Ureter (tissue), 1 donor: ENCODE data around the gene MARS2. TPM values are rescaled to one million over a fixed set of nuclear protein-coding genes. Genes with fewer than 3 reads are reported as not detected.
"Not testable (repeated sequence)": the region's sequence is repeated elsewhere in the genome, so short reads cannot be mapped to it uniquely, and the experiment has no call there.

Experiments
- DNase-seq: peaks from one replicate; pipeline ENCODE4 v3.0.0-alpha.2; 2020; ENCODE audit warnings: low spot score
- total RNA-seq: library from RNA; stranded (reverse); gene quantifications from one replicate; pipeline ENCODE4 v1.2.4, GENCODE V29; 2023
- donor health status: DM: yes; HTN: yes; CAD: no.

MARS2 gene
- total RNA-seq, 1 donor from 2014 or later, result 10.5 TPM

GRCh38 chr2:197706839-197707207 is 1.7 kb downstream of the MARS2 start:
- no peak for DNase-seq

GRCh38 chr2:197707316-197708213 is 2.4 kb downstream of the MARS2 start:
- DNase-seq, result no peak

GRCh38 chr2:197708331-197708730 is 3.2 kb downstream of the MARS2 start:
- no peak for DNase-seq

GRCh38 chr2:197709140-197709539 is 4.0 kb downstream of the MARS2 start:
- DNase-seq, result not testable (repeated sequence)

DNA sequence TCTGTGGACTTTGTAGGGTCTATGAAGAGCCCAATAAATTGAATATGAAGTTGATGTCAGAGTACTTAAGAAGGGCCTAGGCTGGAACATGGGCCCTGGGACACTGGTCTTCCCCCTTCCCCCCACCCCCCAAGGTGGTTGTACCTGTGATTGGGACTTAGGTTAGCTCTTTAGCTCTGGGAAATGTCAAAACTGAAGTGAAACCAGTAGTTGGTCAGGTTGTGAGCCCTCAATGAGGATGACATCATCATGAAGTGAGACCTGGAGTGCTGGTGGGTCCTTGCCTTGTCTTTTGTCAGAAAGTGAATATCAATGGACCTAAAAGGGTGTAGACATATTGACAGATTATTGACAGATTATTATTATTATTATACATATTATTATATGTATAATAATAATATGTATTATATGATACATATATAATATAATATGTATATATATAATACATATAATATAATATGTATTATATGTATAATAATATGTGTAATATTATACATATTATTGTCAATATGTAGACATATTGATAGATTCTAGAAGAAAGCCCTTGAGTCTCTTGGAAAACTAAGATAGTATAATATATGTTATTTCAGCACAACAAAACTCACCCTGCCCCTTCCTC is 5.4 kb downstream of the MARS2 start:
- no peak for DNase-seq

- DNase-seq, result no peak
Measured at GRCh38 chr2:197711578-197711977, 6.4 kb downstream of the MARS2 start.

DNA sequence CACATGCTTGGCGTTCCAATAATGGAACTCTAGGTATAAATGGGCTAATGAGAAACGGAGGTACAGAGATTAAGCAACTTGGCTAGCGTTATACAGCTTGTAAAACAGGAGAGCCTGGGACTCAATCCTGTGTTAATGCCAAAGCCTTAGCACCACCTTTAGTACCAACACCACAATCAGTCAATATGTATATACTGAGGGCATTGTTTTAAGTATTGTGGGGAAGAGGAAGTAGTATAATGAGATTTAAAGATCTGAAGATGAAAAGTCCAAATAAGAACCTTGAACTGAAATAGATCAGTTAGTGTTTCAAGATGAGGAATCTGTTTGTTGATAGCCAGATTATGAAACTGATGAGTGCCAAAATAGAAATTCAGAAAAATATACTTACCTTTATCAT is 8.1 kb downstream of the MARS2 start:
- no peak for DNase-seq

- DNase-seq, result no peak
Measured at GRCh38 chr2:197717863-197718262, 12.7 kb downstream of the MARS2 start.

GRCh38 chr2:197727011-197727410 is 21.8 kb downstream of the MARS2 start:
- no peak for DNase-seq

DNA sequence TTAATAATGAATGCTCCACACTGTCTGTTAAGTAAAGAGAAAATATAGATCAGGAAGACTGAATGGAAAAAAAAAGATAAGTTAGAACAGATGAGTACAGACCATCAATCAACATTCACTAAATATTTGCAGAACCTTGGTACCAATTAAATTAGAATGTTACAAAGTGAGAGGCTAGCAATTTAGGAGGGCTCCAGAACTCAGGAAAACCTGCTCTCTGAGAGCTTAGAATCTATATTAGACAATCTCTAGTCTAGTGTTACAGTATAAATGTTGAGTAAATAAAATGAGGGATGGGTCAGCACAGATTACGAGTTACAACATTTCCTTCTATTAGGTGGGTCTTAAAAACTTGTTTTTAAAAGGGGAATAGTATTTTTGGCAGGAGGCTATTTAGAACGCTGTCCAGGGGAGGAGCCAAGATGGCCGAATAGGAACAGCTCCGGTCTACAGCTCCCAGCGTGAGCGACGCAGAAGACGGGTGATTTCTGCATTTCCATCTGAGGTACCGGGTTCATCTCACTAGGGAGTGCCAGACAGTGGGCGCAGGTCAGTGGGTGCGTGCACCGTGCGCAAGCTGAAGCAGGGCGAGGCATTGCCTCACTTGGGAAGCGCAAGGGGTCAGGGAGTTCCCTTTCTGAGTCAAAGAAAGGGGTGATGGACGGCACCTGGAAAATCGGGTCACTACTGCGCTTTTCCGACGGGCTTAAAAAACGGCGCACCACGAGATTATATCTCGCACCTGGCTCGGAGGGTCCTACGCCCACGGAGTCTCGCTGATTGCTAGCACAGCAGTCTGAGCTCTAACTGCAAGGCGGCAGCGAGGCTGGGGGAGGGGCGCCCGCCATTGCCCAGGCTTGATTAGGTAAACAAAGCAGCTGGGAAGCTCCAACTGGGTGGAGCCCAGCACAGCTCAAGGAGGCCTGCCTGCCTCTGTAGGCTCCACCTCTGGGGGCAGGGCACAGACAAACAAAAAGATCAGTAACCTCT is 23.7 kb downstream of the MARS2 start:
- not testable (repeated sequence) for DNase-seq

GRCh38 chr2:197740200-197740599 is 35.0 kb downstream of the MARS2 start:
- DNase-seq, result no peak

Other genes starting within 250 kb of the MARS2 start
- 201 TPM for gene HSPD1, start 205.5 kb upstream of the MARS2 start, total RNA-seq
- gene HSPE1, start 205.0 kb upstream of the MARS2 start, total RNA-seq, result 101 TPM
- 22.8 TPM for gene MOB4, start 189.3 kb upstream of the MARS2 start, total RNA-seq
- 7.0 TPM for gene RFTN2, start 29.8 kb upstream of the MARS2 start, total RNA-seq
- not detected for gene BOLL, start 80.0 kb downstream of the MARS2 start, total RNA-seq
- gene PLCL1, start 99.2 kb downstream of the MARS2 start, total RNA-seq, result 2.9 TPM